ENCODE data around the gene COX7A1.
A peak's percentile ranks its signal among the peaks of the same experiment; 100 is the strongest.

The COX7A1 gene

DNA sequence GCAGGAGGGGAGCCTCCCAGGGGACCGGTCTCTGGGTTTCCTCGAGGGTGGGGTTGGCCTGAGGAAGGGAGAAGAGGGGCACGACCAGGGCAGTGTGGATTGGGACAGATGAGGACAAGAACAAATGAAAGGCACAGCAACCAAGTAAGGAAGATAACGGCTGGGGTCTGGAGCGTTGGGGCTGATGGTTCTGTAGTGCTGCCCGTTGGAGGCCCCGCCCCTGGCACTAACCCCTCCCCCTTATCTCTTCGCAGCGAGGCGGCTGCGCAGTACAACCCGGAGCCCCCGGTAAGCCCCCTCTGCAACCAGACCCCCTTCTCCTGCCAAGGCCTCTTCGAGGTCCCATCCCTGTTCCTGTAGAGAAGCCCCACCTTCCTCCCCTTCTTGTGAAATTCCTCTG lies 10.2 kb downstream of the COX7A1 start:
- H4K8ac ChIP-seq (ENCODE audit: low read depth, low read length) = no peak overlapping the region
- H3K79me1 ChIP-seq (ENCODE audit: low read length) = peaks cover 16% of the 10 kb centered on the region
- no peak overlapping the region for H3K9ac ChIP-seq (ENCODE audit: low read length)
- DNase-seq = no peak
- peaks cover 6% of the 10 kb centered on the region in 2 experiments for H3K4me1 ChIP-seq (ENCODE audit: control insufficient read depth in 1 of 2, insufficient read depth in 2 of 2, low read length in 2 of 2)
- no peak overlapping the region for H4K12ac ChIP-seq (ENCODE audit: low read depth, low read length)
- peaks cover 39 to 46% of the 10 kb centered on the region in 2 experiments for H3K36me3 ChIP-seq (ENCODE audit: control insufficient read depth in 1 of 2, insufficient read depth in 2 of 2, low read length in 2 of 2)
- H3K9me3 ChIP-seq (ENCODE audit: insufficient read depth, low read depth, low read length) = peaks cover 2% of the 10 kb centered on the region
- H3K4me2 ChIP-seq (ENCODE audit: low read length) = peak overlapping the region; percentile 57
- no peak overlapping the region for H3K14ac ChIP-seq (ENCODE audit: low read length)
- no peak overlapping the region for H3K23ac ChIP-seq (ENCODE audit: low read length)
- peak overlapping the region; percentile 8 for H3K4ac ChIP-seq (ENCODE audit: low read depth, low read length)
- H2BK5ac ChIP-seq (ENCODE audit: low read depth, low read length, poor library complexity) = no peak overlapping the region
- H3K27ac ChIP-seq (ENCODE audit: low read depth, low read length) = no peak overlapping the region
- no CpG with 5 or more reads among the region's 14 CpGs for WGBS (ENCODE audit: extremely low coverage, insufficient coverage, insufficient read length)
- no peak overlapping the region for H2BK120ac ChIP-seq (ENCODE audit: insufficient read depth, low read length, poor library complexity)
- H2AK5ac ChIP-seq (ENCODE audit: low read length) = no peak overlapping the region
- H2AFZ ChIP-seq (ENCODE audit: insufficient read depth, low read length, poor library complexity) = no peak overlapping the region
- H3K4me3 ChIP-seq (ENCODE audit: low read depth, low read length) = no peak overlapping the region
- H2BK12ac ChIP-seq (ENCODE audit: low read length) = no peak overlapping the region
- H3K18ac ChIP-seq (ENCODE audit: low read length) = no peak overlapping the region
- peaks cover 15% of the 10 kb centered on the region for H3K79me2 ChIP-seq (ENCODE audit: control insufficient read depth, insufficient read depth, low read length, poor library complexity)
- no peaks in the 10 kb centered on the region for H3K27me3 ChIP-seq (ENCODE audit: insufficient read depth, low read length)
- no peak overlapping the region for H4K91ac ChIP-seq (ENCODE audit: low read depth, low read length)

DNA sequence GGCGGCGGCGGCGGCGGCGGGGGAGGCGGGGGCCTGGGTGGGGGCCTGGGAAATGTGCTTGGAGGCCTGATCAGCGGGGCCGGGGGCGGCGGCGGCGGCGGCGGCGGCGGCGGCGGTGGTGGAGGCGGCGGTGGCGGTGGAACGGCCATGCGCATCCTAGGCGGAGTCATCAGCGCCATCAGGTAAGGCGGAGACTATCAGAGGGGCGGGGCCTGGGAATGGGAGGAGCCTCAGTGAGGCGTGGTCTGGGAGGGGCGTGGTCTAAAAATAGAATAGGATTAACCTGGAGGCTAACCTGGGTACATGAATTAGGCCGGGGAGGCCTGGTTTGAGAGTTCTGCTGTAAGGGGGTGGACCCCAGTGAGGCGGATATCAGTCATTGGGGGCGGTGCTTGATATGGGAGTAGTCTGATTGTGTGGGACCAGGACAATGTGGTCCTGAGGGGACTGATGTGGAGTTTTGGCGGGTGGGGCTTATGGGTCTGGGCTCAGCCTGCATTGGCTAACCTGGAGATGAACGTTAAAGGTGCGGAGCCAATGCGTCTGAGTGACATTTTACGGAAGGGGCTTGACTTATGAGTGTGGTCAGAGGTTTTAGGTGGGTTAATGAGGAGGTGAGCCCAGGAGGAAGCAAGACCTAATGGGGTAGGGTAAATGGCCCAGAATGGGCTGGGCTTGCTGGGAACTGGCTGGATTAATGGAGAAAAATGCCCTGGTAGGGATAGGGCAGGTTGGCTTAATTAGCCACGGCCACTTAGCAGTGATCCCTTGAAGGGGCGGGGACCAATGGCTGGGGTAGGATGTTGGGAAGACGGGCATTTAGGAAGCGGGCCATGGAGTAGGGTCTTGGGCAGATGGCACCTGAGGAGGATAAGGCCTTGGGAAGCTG lies 11.0 kb downstream of the COX7A1 start:
- Histone ChIP-seq H3K18ac (ENCODE audit: low read length) (peak overlapping the region; percentile 12), H3K4ac (ENCODE audit: low read depth, low read length) (peak overlapping the region; percentile 13), H2BK12ac (ENCODE audit: low read length) (no peak overlapping the region), H4K91ac (ENCODE audit: low read depth, low read length) (peak overlapping the region; percentile 89), H3K79me2 (ENCODE audit: control insufficient read depth, insufficient read depth, low read length, poor library complexity) (peaks cover 15% of the 10 kb centered on the region), H3K79me1 (ENCODE audit: low read length) (peaks cover 16% of the 10 kb centered on the region), H4K8ac (ENCODE audit: low read depth, low read length) (peak overlapping the region; percentile 3), H3K4me1 (ENCODE audit: control insufficient read depth in 1 of 2, insufficient read depth in 2 of 2, low read length in 2 of 2) (peaks cover 6% of the 10 kb centered on the region in 2 experiments), H2AK5ac (ENCODE audit: low read length) (peak overlapping the region; percentile 49), H3K9ac (ENCODE audit: low read length) (no peak overlapping the region), H3K4me3 (ENCODE audit: low read depth, low read length) (peak overlapping the region; percentile 95), H3K27me3 (ENCODE audit: insufficient read depth, low read length) (no peaks in the 10 kb centered on the region), H2AFZ (ENCODE audit: insufficient read depth, low read length, poor library complexity) (no peak overlapping the region), H2BK120ac (ENCODE audit: insufficient read depth, low read length, poor library complexity) (no peak overlapping the region), H3K23ac (ENCODE audit: low read length) (no peak overlapping the region), H3K9me3 (ENCODE audit: insufficient read depth, low read depth, low read length) (peaks cover 2% of the 10 kb centered on the region), H3K27ac (ENCODE audit: low read depth, low read length) (peak overlapping the region; percentile 76), H4K12ac (ENCODE audit: low read depth, low read length) (no peak overlapping the region), H2BK5ac (ENCODE audit: low read depth, low read length, poor library complexity) (no peak overlapping the region), H3K14ac (ENCODE audit: low read length) (no peak overlapping the region), H3K36me3 (ENCODE audit: control insufficient read depth in 1 of 2, insufficient read depth in 2 of 2, low read length in 2 of 2) (peaks cover 32 to 38% of the 10 kb centered on the region in 2 experiments), H3K4me2 (ENCODE audit: low read length) (peak overlapping the region; percentile 57)
- WGBS (ENCODE audit: extremely low coverage, insufficient coverage, insufficient read length) = no CpG with 5 or more reads among the region's 42 CpGs
- DNase-seq = peak; percentile 82 to 93

DNA sequence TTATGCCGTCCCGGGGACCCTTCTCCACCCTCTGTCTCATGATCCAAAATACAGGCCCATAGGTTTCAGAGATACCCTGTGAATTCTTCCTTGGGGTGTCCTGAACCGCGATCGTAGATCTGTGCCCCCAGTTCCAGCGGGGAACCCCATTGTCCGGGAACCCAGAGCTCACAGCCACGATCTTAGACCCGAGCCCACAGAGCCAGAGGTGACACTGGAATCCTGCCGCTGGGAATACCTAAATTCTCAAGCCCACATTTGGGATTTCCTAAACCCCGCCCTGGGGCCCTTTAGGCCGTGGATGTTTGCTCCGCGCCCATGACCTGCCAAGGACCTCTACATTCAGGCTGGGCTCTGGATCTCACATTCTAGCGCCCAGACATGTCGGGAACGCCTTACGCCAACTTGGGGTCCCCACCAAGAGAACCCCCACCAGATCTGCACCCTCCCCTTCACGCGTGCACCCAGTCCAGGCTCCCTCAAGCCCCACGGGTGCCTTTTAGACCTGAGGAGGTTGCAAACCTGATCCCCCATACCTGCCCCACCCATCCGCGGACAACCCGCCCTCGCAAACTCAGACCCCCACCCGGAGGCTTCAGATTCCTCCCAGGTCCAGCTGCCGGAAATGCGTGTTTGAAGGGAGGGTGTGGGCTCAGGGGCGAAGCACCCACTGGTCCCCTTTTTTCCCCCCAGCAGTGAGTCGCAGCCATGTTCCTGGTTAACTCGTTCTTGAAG lies 11.8 kb downstream of the COX7A1 start:
- WGBS (ENCODE audit: extremely low coverage, insufficient coverage, insufficient read length) = no CpG with 5 or more reads among the region's 31 CpGs
- Histone ChIP-seq H4K8ac (ENCODE audit: low read depth, low read length) (peak overlapping the region; percentile 81), H4K12ac (ENCODE audit: low read depth, low read length) (peak overlapping the region; percentile 73), H3K79me1 (ENCODE audit: low read length) (peaks cover 16% of the 10 kb centered on the region), H2AK5ac (ENCODE audit: low read length) (peak overlapping the region; percentile 91), H4K91ac (ENCODE audit: low read depth, low read length) (peak overlapping the region; percentile 89), H3K4ac (ENCODE audit: low read depth, low read length) (peak overlapping the region; percentile 87), H3K18ac (ENCODE audit: low read length) (peak overlapping the region; percentile 99), H3K9me3 (ENCODE audit: insufficient read depth, low read depth, low read length) (peaks cover 2% of the 10 kb centered on the region), H3K4me2 (ENCODE audit: low read length) (peak overlapping the region; percentile 90), H3K27me3 (ENCODE audit: insufficient read depth, low read length) (no peaks in the 10 kb centered on the region), H3K79me2 (ENCODE audit: control insufficient read depth, insufficient read depth, low read length, poor library complexity) (peaks cover 15% of the 10 kb centered on the region), H2BK5ac (ENCODE audit: low read depth, low read length, poor library complexity) (peak overlapping the region; percentile 84), H2AFZ (ENCODE audit: insufficient read depth, low read length, poor library complexity) (peak overlapping the region; percentile 91), H2BK120ac (ENCODE audit: insufficient read depth, low read length, poor library complexity) (peak overlapping the region; percentile 81), H3K27ac (ENCODE audit: low read depth, low read length) (peak overlapping the region; percentile 76), H2BK12ac (ENCODE audit: low read length) (peak overlapping the region; percentile 47), H3K4me1 (ENCODE audit: control insufficient read depth in 1 of 2, insufficient read depth in 2 of 2, low read length in 2 of 2) (peaks cover 6% of the 10 kb centered on the region in 2 experiments), H3K9ac (ENCODE audit: low read length) (peak overlapping the region; percentile 98), H3K23ac (ENCODE audit: low read length) (peak overlapping the region; percentile 83), H3K36me3 (ENCODE audit: control insufficient read depth in 1 of 2, insufficient read depth in 2 of 2, low read length in 2 of 2) (peaks cover 23 to 30% of the 10 kb centered on the region in 2 experiments), H3K4me3 (ENCODE audit: low read depth, low read length) (peak overlapping the region; percentile 95), H3K14ac (ENCODE audit: low read length) (peak overlapping the region; percentile 99)
- DNase-seq = peak; percentile 90 to 96

- Histone ChIP-seq H3K14ac (ENCODE audit: low read length) (peak within 1 kb of the TSS; percentile 99), H4K91ac (ENCODE audit: low read depth, low read length) (peak within 1 kb of the TSS; percentile 89), H3K4me1 (ENCODE audit: control insufficient read depth in 1 of 2, insufficient read depth in 2 of 2, low read length in 2 of 2) (peaks cover 6% of the 10 kb centered on the region in 2 experiments), H3K18ac (ENCODE audit: low read length) (peak within 1 kb of the TSS; percentile 99), H2AK5ac (ENCODE audit: low read length) (peak within 1 kb of the TSS; percentile 91), H3K4me3 (ENCODE audit: low read depth, low read length) (peak within 1 kb of the TSS; percentile 95), H3K27ac (ENCODE audit: low read depth, low read length) (peak within 1 kb of the TSS; percentile 95), H2BK120ac (ENCODE audit: insufficient read depth, low read length, poor library complexity) (peak within 1 kb of the TSS; percentile 81), H3K79me2 (ENCODE audit: control insufficient read depth, insufficient read depth, low read length, poor library complexity) (peaks cover 15% of the 10 kb centered on the region), H2AFZ (ENCODE audit: insufficient read depth, low read length, poor library complexity) (peak within 1 kb of the TSS; percentile 91), H3K4me2 (ENCODE audit: low read length) (peak within 1 kb of the TSS; percentile 90), H4K12ac (ENCODE audit: low read depth, low read length) (peak within 1 kb of the TSS; percentile 73), H3K79me1 (ENCODE audit: low read length) (peaks cover 16% of the 10 kb centered on the region), H2BK5ac (ENCODE audit: low read depth, low read length, poor library complexity) (peak within 1 kb of the TSS; percentile 84), H3K9ac (ENCODE audit: low read length) (peak within 1 kb of the TSS; percentile 98), H3K27me3 (ENCODE audit: insufficient read depth, low read length) (no peaks in the 10 kb centered on the region), H2BK12ac (ENCODE audit: low read length) (peak within 1 kb of the TSS; percentile 47), H3K9me3 (ENCODE audit: insufficient read depth, low read depth, low read length) (peaks cover 2% of the 10 kb centered on the region), H3K36me3 (ENCODE audit: control insufficient read depth in 1 of 2, insufficient read depth in 2 of 2, low read length in 2 of 2) (peaks cover 20 to 23% of the 10 kb centered on the region in 2 experiments), H3K23ac (ENCODE audit: low read length) (peak within 1 kb of the TSS; percentile 83), H3K4ac (ENCODE audit: low read depth, low read length) (peak within 1 kb of the TSS; percentile 87), H4K8ac (ENCODE audit: low read depth, low read length) (peak within 1 kb of the TSS; percentile 88)
- no CpG with 5 or more reads among the region's 75 CpGs for WGBS (ENCODE audit: extremely low coverage, insufficient coverage, insufficient read length)
- peak; percentile 99 for DNase-seq
Measured at GRCh38 chr19:36139473-36140303, 12.6 kb downstream of the COX7A1 start, which contains the start of gene CAPNS1. Gene CAPNS1 (plus strand): TSS chr19:36140066. CDS start chr19:36141012, 946 bp downstream.

All from trophoblast cell (in vitro differentiated cells and primary cell).